ENCODE data around the gene PHYKPL. TPM values are rescaled to one million over a fixed set of nuclear protein-coding genes. Genes with fewer than 3 reads are reported as not detected.

The PHYKPL gene
- total RNA-seq, 1 experiment from 2014 or later, result 43.9 TPM

DNA sequence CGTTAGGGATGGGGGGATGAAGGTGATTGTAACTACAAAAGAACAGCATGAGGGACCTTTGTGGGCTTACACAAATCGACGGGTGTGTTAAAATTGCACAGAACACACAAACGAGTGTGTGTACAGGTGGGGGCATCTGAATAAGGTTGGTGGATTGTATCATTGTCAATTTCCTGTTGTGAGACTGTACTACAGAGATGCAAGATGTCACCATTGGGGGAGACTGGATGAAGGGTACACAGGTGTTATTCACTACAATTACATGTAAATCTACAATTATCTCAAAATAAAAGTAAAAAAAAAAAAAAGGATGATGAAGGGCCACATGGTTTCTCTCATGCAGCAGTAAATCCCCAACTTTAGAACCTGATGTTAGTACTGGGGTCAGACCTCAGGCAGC lies 31.4 kb upstream of the PHYKPL start:
- Histone ChIP-seq H3K4me1 (ENCODE audit: insufficient read depth, low read length, poor library complexity, severe bottlenecking) (no peaks in the 10 kb centered on the region), H3K9me3 (ENCODE audit: low read depth, low read length, poor library complexity, severe bottlenecking) (no peaks in the 10 kb centered on the region), H3K36me3 (ENCODE audit: insufficient read depth, low read length, poor library complexity, severe bottlenecking) (no peaks in the 10 kb centered on the region), H3K27me3 (replicated peaks; ENCODE audit: insufficient read depth, low read depth, low read length, poor library complexity) (no peaks in the 10 kb centered on the region), H3K27ac (ENCODE audit: low read depth, low read length, poor library complexity, severe bottlenecking) (no peak overlapping the region), H3K4me3 (ENCODE audit: low read depth, low read length, poor library complexity, severe bottlenecking) (no peak overlapping the region)
- intact Hi-C loops (cut with micrococcal nuclease; ENCODE audit: unreplicated experiment), result no loop called here
- no peak for TF ChIP-seq EZH2 (IDR thresholded peaks at IDR 0.05; ENCODE audit: borderline replicate concordance, low read depth, low read length, poor library complexity, severe bottlenecking)
- TF ChIP-seq, protein P1, sequence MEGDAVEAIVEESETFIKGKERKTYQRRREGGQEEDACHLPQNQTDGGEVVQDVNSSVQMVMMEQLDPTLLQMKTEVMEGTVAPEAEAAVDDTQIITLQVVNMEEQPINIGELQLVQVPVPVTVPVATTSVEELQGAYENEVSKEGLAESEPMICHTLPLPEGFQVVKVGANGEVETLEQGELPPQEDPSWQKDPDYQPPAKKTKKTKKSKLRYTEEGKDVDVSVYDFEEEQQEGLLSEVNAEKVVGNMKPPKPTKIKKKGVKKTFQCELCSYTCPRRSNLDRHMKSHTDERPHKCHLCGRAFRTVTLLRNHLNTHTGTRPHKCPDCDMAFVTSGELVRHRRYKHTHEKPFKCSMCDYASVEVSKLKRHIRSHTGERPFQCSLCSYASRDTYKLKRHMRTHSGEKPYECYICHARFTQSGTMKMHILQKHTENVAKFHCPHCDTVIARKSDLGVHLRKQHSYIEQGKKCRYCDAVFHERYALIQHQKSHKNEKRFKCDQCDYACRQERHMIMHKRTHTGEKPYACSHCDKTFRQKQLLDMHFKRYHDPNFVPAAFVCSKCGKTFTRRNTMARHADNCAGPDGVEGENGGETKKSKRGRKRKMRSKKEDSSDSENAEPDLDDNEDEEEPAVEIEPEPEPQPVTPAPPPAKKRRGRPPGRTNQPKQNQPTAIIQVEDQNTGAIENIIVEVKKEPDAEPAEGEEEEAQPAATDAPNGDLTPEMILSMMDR (conservative IDR thresholded peaks at IDR 0.05; ENCODE audit: low read depth, low read length), result no peak
- no TSS peak for BruUV-seq (replicated peaks)
- POLR2A ChIA-PET (ENCODE audit: low non-redundant PET), result no interaction called here
- DNase-seq (ENCODE audit: low spot score), result no peak
- CTCF ChIA-PET, result no interaction called here

DNA sequence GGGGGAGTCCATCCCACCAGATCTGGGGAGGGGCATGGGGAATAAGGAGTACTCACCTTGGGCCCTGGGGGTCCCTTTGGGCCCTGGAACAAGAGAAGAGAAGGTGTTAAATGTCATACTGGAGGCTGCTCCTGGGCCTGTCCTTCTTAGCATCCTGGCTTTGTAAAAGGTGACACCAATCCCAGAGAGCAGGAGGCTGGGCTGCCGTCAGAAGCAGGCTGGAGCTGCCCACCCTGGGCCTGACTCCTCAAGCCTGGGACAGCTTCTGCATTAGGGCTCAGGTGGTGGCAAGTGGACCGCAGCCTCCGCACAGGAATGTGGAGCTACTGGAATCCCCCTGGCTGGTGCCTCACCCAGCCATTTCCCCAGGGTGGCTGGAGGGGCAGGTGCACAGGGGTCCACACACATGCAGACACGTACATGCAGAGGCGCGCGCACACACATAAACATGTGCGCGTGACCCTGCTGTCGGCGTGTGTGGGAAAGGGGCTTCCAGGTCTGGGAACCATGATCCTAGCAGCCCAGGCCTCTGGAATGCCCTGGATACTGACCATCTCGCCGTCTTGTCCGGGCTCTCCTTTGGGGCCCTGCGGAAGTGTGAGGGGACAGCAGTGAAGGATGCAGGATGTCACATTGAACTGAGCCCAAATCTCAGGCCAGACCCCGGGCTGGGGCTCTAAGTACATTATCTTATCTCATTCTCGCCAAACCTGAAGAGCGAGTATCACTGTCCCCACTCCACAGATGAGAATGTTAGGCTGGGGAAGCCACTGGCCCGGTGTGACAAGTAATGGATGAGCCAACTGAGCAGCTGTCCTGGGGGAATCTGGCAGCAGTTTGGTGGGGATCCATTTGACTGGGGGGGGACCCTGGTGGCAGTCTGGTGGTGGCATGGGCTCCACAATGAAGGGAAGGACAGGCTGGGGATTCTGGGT lies 29.3 kb upstream of the PHYKPL start:
- no peak for DNase-seq (ENCODE audit: low spot score)
- BruUV-seq (replicated peaks), result no TSS peak
- Histone ChIP-seq H3K4me1 (ENCODE audit: insufficient read depth, low read length, poor library complexity, severe bottlenecking) (no peaks in the 10 kb centered on the region), H3K36me3 (ENCODE audit: insufficient read depth, low read length, poor library complexity, severe bottlenecking) (no peaks in the 10 kb centered on the region), H3K27me3 (replicated peaks; ENCODE audit: insufficient read depth, low read depth, low read length, poor library complexity) (no peaks in the 10 kb centered on the region), H3K9me3 (ENCODE audit: low read depth, low read length, poor library complexity, severe bottlenecking) (no peaks in the 10 kb centered on the region), H3K4me3 (ENCODE audit: low read depth, low read length, poor library complexity, severe bottlenecking) (no peak overlapping the region), H3K27ac (ENCODE audit: low read depth, low read length, poor library complexity, severe bottlenecking) (no peak overlapping the region)
- intact Hi-C loops (cut with micrococcal nuclease; ENCODE audit: unreplicated experiment), result no loop called here
- ChIA-PET CTCF (no interaction called here), POLR2A (ENCODE audit: low non-redundant PET) (no interaction called here)
- TF ChIP-seq, protein P1 (conservative IDR thresholded peaks at IDR 0.05; ENCODE audit: low read depth, low read length), result no peak
- no peak for TF ChIP-seq EZH2 (IDR thresholded peaks at IDR 0.05; ENCODE audit: borderline replicate concordance, low read depth, low read length, poor library complexity, severe bottlenecking)

DNA sequence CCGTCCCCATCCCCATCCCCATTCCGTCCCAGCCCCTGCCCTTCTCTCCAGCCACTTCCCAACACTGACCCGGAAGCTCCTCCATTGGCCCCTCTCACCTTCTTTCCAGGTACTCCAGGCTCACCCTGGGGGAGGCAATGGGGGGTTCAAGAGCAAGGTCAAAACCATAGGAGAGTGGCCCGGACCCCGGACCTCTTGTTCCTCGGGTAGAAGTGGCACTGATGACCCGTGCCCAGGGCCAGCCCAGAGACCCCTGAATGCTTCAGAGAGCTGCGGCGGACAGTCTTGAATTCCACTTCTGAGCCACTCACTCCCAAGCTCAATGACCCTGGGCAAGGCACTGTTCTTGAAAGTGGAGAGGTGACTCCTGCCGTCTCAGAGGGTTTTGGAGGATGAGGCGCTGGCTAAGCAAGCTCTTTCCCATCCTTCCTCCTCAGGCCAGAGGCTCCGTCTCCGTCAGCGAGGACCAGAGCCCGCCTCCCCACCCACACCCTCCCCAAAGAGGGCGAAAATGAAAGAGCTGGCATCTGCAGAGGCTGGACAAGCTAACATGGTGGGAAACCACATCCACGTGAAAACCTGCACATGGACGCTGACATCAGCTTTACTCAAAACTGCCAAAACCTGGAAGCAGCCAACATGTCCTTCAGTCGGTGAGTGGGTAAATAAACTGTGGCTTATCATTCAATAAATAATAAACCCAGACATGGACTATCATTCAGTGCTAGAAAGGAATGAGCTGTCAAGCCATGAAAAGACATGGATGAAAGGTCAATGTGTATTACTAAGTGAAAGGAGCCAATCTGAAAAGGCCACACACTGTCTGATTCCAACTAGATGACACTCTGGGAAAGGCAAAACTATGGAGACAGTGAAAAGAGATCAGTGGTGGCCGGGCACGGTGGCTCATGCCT lies 27.3 kb upstream of the PHYKPL start:
- TF ChIP-seq EZH2 (IDR thresholded peaks at IDR 0.05; ENCODE audit: borderline replicate concordance, low read depth, low read length, poor library complexity, severe bottlenecking), result no peak
- TF ChIP-seq, protein P1 (conservative IDR thresholded peaks at IDR 0.05; ENCODE audit: low read depth, low read length), result no peak
- no peaks in the 10 kb centered on the region for H3K36me3 ChIP-seq (ENCODE audit: insufficient read depth, low read length, poor library complexity, severe bottlenecking)
- no peak for DNase-seq (ENCODE audit: low spot score)
- no peaks in the 10 kb centered on the region for H3K9me3 ChIP-seq (ENCODE audit: low read depth, low read length, poor library complexity, severe bottlenecking)
- BruUV-seq (replicated peaks), result no TSS peak
- intact Hi-C loops (cut with micrococcal nuclease; ENCODE audit: unreplicated experiment), result no loop called here
- no peaks in the 10 kb centered on the region for H3K27me3 ChIP-seq (replicated peaks; ENCODE audit: insufficient read depth, low read depth, low read length, poor library complexity)
- no peak overlapping the region for H3K27ac ChIP-seq (ENCODE audit: low read depth, low read length, poor library complexity, severe bottlenecking)
- ChIA-PET CTCF (no interaction called here), POLR2A (ENCODE audit: low non-redundant PET) (no interaction called here)
- no peak overlapping the region for H3K4me3 ChIP-seq (ENCODE audit: low read depth, low read length, poor library complexity, severe bottlenecking)
- H3K4me1 ChIP-seq (ENCODE audit: insufficient read depth, low read length, poor library complexity, severe bottlenecking), result no peaks in the 10 kb centered on the region
